SK-N-MC (cell line): ENCODE results near the gene AIM2.

Source experiments
- EZH2 ChIP-seq: fragments of 200-600 bp; sonication (generic); IDR thresholded peaks from one replicate; pipeline ENCODE4 v1.6.1; 2017; ENCODE audit warnings: antibody characterized with exemption
- FOXP2 ChIP-seq: optimal IDR thresholded peaks from 2 replicates; pipeline ENCODE3; 2011; ENCODE audit warnings: mild to moderate bottlenecking, moderate library complexity; ENCODE audit not compliant: insufficient read depth; ENCODE audit errors: extremely low read length, control extremely low read depth
- POLR2AphosphoS5 ChIP-seq: IDR thresholded peaks from 2 replicates; pipeline ENCODE4 v1.6.1; 2012; ENCODE audit warnings: mild to moderate bottlenecking, low read depth, low read length, borderline replicate concordance

- no peak for TF ChIP-seq EZH2
- TF ChIP-seq POLR2AphosphoS5, result no peak
- no peak for TF ChIP-seq FOXP2
These were observed 45.6 kb downstream of the AIM2 start for GRCh38 chr1:159030877-159031447.
